Activated CD8-positive, alpha-beta T cell treated with anti-CD3 and anti-CD28 coated beads for 36 hours (primary cell): ENCODE results near the gene NEDD1. TPM values are rescaled to one million over a fixed set of nuclear protein-coding genes. Genes with fewer than 3 reads are reported as not detected.

Source experiments
- ATAC-seq: fragments of 200-7000 bp; cut with Tn5 transposase; one replicate; pipeline ENCODE4 v1.10.0; 2021; ENCODE audit warnings: mild to moderate bottlenecking, moderate library complexity
- CTCF ChIA-PET: fragments of 350-600 bp; sonication (Branson Sonifier 250); formaldehyde crosslinking; loops from one replicate; lab custom pipeline; 2021; ENCODE audit warnings: antibody characterized with exemption; lab: Charles Lee
- POLR2A ChIA-PET: fragments of 350-600 bp; sonication (Branson Sonifier 250); formaldehyde crosslinking; loops from one replicate; lab custom pipeline; 2021; ENCODE audit warnings: antibody characterized with exemption; lab: Charles Lee
- DNase-seq: peaks from one replicate; pipeline ENCODE4 v3.0.0-alpha.2; 2020
- H3K27ac Mint-ChIP-seq: one replicate; pipeline ENCODE4 v1.8.0; 2021; ENCODE audit warnings: mild to moderate bottlenecking, mixed read lengths
- H3K27me3 Mint-ChIP-seq: one replicate; pipeline ENCODE4 v1.8.0; 2021; ENCODE audit warnings: mixed read lengths
- H3K36me3 Mint-ChIP-seq: one replicate; pipeline ENCODE4 v1.8.0; 2021; ENCODE audit warnings: low read depth, mixed read lengths
- H3K4me1 Mint-ChIP-seq: one replicate; pipeline ENCODE4 v1.8.0; 2021; ENCODE audit warnings: low read depth, mixed read lengths
- H3K4me3 Mint-ChIP-seq: one replicate; pipeline ENCODE4 v1.8.0; 2021; ENCODE audit warnings: mild to moderate bottlenecking, moderate library complexity, mixed read lengths
- H3K9me3 Mint-ChIP-seq: one replicate; pipeline ENCODE4 v1.8.0; 2021; ENCODE audit warnings: mixed read lengths
- CTCF ChIP-seq: fragments of 200-600 bp; IDR thresholded peaks from one replicate; pipeline ENCODE4 v1.8.0; 2022; ENCODE audit warnings: antibody characterized with exemption, mild to moderate bottlenecking
- intact Hi-C: fragments of 100-400 bp; cut with micrococcal nuclease; formaldehyde crosslinking; loops from one replicate; pipeline ENCODE4 v1.10.0; 2022
- total RNA-seq, 2 experiments: library from RNA; stranded (reverse); gene quantifications; one replicate each; pipeline ENCODE4 v1.2.3, GENCODE V29; 2021

Gene NEDD1
- total RNA-seq, 2 experiments from 2014 or later: 49.5 to 54.1 TPM

GRCh38 chr12:96897421-96897820 lies 9.6 kb upstream of the NEDD1 start:
- TF ChIP-seq CTCF: no peak
- DNase-seq: no peak
- ChIA-PET CTCF (no interaction called here), POLR2A (no interaction called here)
- Mint-ChIP-seq H3K27me3 (peaks cover under 1% of the 10 kb centered on the region), H3K27ac (no peak overlapping the region), H3K36me3 (no peaks in the 10 kb centered on the region), H3K4me3 (no peak overlapping the region), H3K9me3 (no peaks in the 10 kb centered on the region), H3K4me1 (no peaks in the 10 kb centered on the region)
- intact Hi-C loops: no loop called here
- no peak for ATAC-seq

- DNase-seq: no peak
- no peaks in the 10 kb centered on the region for H3K27me3 Mint-ChIP-seq
- no peak overlapping the region for H3K27ac Mint-ChIP-seq
- POLR2A ChIA-PET: interaction anchor here (0.6 kb wide), 1 partner anchor 34 kb away, joined by 3 read pairs; no protein-coding TSS in a partner anchor
- no peak overlapping the region for H3K4me3 Mint-ChIP-seq
- no peaks in the 10 kb centered on the region for H3K36me3 Mint-ChIP-seq
- H3K4me1 Mint-ChIP-seq: peaks cover 3% of the 10 kb centered on the region
- intact Hi-C loops: no loop called here
- TF ChIP-seq CTCF: no peak
- CTCF ChIA-PET: no interaction called here
- H3K9me3 Mint-ChIP-seq: no peaks in the 10 kb centered on the region
- no peak for ATAC-seq
These were observed 5.9 kb upstream of the NEDD1 start for GRCh38 chr12:96901175-96901574.

- Mint-ChIP-seq H3K36me3 (no peaks in the 10 kb centered on the region), H3K4me1 (peaks cover 3% of the 10 kb centered on the region), H3K4me3 (no peak overlapping the region), H3K27ac (no peak overlapping the region), H3K9me3 (no peaks in the 10 kb centered on the region), H3K27me3 (no peaks in the 10 kb centered on the region)
- TF ChIP-seq CTCF: no peak
- DNase-seq (no peak), ATAC-seq (no peak)
- CTCF ChIA-PET: no interaction called here
- intact Hi-C loops: no loop called here
- POLR2A ChIA-PET: no interaction called here
These were observed 5.0 kb upstream of the NEDD1 start for GRCh38 chr12:96902076-96902475.

GRCh38 chr12:96906498-96906848 lies 584 bp upstream of the NEDD1 start:
- CTCF ChIA-PET: interaction anchor here (0.7 kb wide), 1 partner anchor 206 kb away, joined by 3 read pairs; no protein-coding TSS in a partner anchor
- intact Hi-C loops: no loop called here
- no peak for TF ChIP-seq CTCF
- Mint-ChIP-seq H3K27me3 (no peaks in the 10 kb centered on the region), H3K9me3 (no peaks in the 10 kb centered on the region), H3K27ac (peak overlapping the region; percentile 94), H3K4me3 (peak overlapping the region; percentile 97), H3K4me1 (peaks cover 36% of the 10 kb centered on the region), H3K36me3 (peaks cover 27% of the 10 kb centered on the region)
- no peak for DNase-seq
- no peak for ATAC-seq
- POLR2A ChIA-PET: interaction anchor here (1.5 kb wide), 1 partner anchor 23 kb away, joined by 3 read pairs; no protein-coding TSS in a partner anchor

GRCh38 chr12:96907671-96908422 lies 790 bp downstream of the NEDD1 start:
- DNase-seq: peak; percentile 48
- POLR2A ChIA-PET: interaction anchor here (0.8 to 1.5 kb wide), 2 partner anchors 21 to 29 kb away, joined by 3 read pairs; no protein-coding TSS in a partner anchor
- H3K4me1 Mint-ChIP-seq: peaks cover 40% of the 10 kb centered on the region
- peak overlapping the region; percentile 96 for H3K27ac Mint-ChIP-seq
- H3K4me3 Mint-ChIP-seq: peak overlapping the region; percentile 97
- CTCF ChIA-PET: no interaction called here
- H3K9me3 Mint-ChIP-seq: no peaks in the 10 kb centered on the region
- H3K27me3 Mint-ChIP-seq: no peaks in the 10 kb centered on the region
- intact Hi-C loops: no loop called here
- peak; percentile 41 for ATAC-seq
- TF ChIP-seq CTCF: no peak
- H3K36me3 Mint-ChIP-seq: peaks cover 31% of the 10 kb centered on the region
